Measurements from ENCODE around the gene MIER2. TPM values are rescaled to one million over a fixed set of nuclear protein-coding genes. Genes with fewer than 3 reads are reported as not detected.

The MIER2 gene
- total RNA-seq, 2 experiments from 2014 or later: 17.2 to 18.6 TPM

DNA sequence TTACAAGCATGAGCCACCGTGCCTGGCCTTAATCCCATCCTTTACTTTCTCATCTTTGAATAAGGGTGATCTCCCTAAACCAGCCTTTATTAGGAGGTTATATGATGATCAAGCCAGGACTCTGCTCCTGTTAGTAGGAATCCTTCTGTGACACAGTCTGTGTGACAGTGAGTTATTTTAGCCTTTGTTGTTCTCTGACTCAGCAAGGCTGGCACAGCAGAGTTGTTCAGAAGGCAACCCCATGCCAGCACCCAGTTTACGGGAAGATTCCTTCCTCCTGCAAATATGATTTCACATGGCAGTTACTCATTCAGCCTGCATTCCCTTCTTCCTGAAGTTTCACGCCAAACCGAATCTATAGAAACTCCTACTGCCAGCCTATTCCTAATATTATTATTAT is 10.5 kb upstream of the MIER2 start:
- H3K9me3 Mint-ChIP-seq: peaks cover 9% of the 10 kb centered on the region
- H3K27ac Mint-ChIP-seq: no peak overlapping the region
- DNase-seq: no peak
- H3K4me3 Mint-ChIP-seq: no peak overlapping the region
- H3K36me3 Mint-ChIP-seq: peaks cover 2% of the 10 kb centered on the region
- H3K4me1 Mint-ChIP-seq: no peaks in the 10 kb centered on the region
- H3K27me3 Mint-ChIP-seq: peaks cover 8% of the 10 kb centered on the region

DNA sequence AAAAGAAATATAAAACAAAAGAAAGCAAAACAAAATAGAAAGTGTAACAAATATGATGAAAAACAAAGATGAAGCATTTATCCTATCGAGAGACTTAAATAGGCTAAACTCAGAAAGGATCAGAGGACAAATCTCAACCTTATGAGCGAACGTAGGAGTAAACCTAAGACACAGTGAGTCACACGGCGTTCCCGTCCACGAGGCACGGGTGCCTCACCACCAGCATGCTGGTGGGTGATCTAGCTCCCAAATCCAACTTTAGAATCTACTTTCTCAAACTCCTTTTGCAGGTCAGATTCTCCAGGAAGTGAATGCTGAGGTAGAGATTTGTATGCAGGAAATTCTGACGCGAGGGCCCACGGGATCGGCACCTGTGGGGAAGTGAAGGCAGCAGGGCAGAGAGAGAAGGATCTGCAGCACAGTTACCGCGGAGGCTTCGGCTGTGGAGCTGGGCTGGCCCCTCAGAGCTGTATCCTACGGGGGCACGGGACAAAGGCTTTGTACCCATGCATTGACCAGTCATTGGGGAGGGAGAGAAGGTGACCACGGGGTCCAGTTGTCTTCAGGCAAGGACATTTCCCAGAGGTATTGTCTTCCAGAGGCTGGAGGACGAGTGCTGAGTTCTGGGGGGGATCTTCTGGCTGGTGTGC is 7.5 kb upstream of the MIER2 start:
- Mint-ChIP-seq H3K4me3 (no peak overlapping the region), H3K27me3 (peaks cover 4% of the 10 kb centered on the region), H3K9me3 (peaks cover 9% of the 10 kb centered on the region), H3K27ac (peak overlapping the region; percentile 54), H3K4me1 (no peaks in the 10 kb centered on the region), H3K36me3 (peaks cover 2% of the 10 kb centered on the region)
- DNase-seq: no peak

DNA sequence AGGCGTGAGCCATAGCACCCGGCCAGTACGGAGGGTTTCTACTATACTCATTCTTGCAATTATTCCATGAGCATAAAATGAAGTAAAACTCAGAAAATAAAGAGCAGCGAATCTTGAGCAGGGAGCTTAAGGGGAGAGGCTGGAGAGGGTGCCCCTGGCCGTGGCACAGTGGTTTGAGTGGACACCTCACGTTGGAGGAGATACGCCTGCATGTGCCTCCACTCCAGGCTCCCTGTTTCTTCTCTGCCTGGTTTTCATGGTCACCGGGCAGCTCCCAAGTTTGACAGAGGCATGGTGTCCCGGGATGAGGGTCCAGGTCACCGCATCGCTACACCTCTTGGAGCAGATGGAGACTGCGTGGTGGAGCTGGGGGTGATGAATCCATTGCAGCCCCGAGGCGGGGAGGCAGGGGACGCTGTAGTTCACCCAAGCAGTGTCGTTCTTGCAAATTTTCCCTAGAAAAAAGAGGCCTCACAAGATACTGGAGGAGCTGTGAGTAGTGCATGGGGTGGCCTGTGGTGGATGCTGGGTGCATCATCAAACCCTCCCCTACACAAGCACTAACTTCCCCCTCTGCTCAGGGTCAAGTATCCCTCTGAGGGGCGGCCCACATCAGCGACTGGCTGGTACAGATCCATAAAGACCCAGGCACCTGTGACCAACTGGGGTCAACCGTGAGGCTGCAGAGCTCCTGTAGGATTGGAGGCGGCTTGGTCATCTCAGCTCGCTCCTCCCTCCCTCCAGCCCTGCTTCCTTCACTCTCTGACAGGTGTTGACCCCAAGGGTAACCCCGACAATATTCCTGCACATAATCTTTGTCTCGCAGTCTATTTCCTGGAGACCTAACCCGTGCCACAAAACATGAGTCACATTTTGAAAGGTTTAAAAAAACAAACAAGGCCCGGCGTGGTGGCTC is 3.6 kb upstream of the MIER2 start:
- DNase-seq: no peak
- Mint-ChIP-seq H3K4me3 (no peak overlapping the region), H3K4me1 (peaks cover 14% of the 10 kb centered on the region), H3K27me3 (peaks cover 23% of the 10 kb centered on the region), H3K27ac (no peak overlapping the region), H3K36me3 (peaks cover 16% of the 10 kb centered on the region), H3K9me3 (peaks cover 11% of the 10 kb centered on the region)

DNA sequence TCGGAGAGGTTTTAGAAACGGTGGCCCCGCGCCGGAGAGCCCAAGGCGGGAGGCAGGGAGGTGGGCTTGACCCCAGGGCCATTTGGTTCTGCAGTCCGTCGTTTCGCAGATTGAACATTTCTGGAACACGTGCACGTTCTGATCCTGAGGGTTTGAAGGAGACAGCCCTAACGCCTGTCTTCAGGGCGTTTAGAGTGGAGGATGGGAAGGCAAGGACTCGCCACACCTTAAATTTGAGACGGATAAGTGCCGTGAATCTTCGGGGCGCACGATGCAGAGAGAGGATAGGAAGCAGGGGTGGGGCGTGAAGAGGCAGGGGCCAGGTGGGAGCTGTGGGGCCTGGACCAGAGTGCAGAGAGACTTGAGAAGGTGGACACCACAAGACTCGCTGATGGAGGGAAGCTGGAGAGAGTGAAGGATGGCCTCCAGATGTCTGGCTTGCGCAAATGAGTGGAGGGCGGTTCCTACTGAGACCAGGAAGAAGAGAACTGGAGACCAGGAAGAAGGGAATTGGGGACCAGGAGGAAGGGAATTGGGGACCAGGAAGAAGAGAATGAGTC is 804 bp upstream of the MIER2 start:
- peaks cover 19% of the 10 kb centered on the region for H3K27me3 Mint-ChIP-seq
- peak overlapping the region; percentile 77 for H3K27ac Mint-ChIP-seq
- H3K9me3 Mint-ChIP-seq: peaks cover 7% of the 10 kb centered on the region
- DNase-seq: no peak
- peaks cover 25% of the 10 kb centered on the region for H3K36me3 Mint-ChIP-seq
- peak overlapping the region; percentile 75 for H3K4me3 Mint-ChIP-seq
- H3K4me1 Mint-ChIP-seq: peaks cover 38% of the 10 kb centered on the region

DNA sequence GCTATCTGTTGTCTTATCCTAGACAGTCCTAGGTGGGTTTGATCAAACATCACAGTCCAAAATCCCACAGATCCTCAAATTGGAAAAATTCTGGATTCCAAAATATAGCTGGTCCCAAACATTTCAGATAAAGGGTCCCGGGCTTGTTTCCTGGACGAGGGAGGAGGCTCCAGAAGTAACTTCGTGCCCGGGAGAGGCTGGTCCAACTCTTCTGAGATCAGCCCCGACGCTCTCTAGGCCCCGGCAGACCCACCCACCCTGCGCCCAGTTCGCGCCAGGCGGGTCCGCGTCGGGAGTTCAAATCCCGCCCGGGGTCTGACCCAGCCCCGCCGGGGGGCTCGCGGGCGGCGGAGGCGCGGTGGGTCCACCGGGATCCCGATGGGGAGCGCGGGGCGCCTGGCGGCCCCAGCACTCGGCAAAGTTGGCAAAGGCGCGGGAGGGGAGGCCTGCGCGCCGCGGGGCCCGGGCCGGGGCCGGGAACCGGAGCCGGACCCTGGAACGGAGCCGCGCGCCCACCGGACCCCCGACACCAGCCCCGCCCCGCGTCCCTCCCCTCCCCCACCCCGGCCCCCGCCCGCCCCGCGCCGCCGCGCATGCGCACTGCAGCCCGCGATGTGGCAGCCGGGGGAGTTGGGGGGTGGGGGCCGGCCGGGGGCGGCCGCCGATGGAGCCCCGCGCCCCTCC is 513 bp downstream of the MIER2 start:
- peak; percentile 20 for DNase-seq
- H3K27me3 Mint-ChIP-seq: peaks cover 19% of the 10 kb centered on the region
- peaks cover 49% of the 10 kb centered on the region for H3K4me1 Mint-ChIP-seq
- peak overlapping the region; percentile 40 for H3K27ac Mint-ChIP-seq
- peak overlapping the region; percentile 88 for H3K4me3 Mint-ChIP-seq
- H3K36me3 Mint-ChIP-seq: peaks cover 34% of the 10 kb centered on the region
- H3K9me3 Mint-ChIP-seq: peaks cover 7% of the 10 kb centered on the region

DNA sequence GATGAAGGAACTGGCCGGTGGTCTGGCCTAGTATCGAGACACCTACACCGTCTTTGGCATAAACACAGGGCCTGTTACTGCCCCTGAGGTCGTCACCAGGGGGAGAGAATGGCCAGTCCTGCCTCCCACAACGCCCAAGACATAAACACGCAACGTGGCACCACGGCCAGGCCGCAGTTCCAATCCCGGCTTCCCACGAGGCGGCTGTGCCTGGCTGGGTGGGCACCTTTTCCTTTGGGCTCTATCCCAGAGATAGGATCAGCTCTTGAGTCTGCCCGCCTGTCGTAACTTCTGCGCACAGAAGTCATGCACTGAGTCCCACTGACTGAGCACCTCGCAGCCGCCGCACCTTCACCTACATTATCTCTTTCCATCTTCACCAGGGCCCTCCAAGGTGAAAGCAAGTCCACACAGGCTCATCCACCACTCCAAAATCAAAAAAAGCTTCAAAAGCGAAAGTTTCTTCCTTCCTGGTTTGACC is 1.1 kb downstream of the MIER2 start:
- H3K27ac Mint-ChIP-seq: peak overlapping the region; percentile 40
- DNase-seq: no peak
- peaks cover 7% of the 10 kb centered on the region for H3K9me3 Mint-ChIP-seq
- peak overlapping the region; percentile 88 for H3K4me3 Mint-ChIP-seq
- H3K27me3 Mint-ChIP-seq: peaks cover 19% of the 10 kb centered on the region
- peaks cover 55% of the 10 kb centered on the region for H3K4me1 Mint-ChIP-seq
- H3K36me3 Mint-ChIP-seq: peaks cover 39% of the 10 kb centered on the region

DNA sequence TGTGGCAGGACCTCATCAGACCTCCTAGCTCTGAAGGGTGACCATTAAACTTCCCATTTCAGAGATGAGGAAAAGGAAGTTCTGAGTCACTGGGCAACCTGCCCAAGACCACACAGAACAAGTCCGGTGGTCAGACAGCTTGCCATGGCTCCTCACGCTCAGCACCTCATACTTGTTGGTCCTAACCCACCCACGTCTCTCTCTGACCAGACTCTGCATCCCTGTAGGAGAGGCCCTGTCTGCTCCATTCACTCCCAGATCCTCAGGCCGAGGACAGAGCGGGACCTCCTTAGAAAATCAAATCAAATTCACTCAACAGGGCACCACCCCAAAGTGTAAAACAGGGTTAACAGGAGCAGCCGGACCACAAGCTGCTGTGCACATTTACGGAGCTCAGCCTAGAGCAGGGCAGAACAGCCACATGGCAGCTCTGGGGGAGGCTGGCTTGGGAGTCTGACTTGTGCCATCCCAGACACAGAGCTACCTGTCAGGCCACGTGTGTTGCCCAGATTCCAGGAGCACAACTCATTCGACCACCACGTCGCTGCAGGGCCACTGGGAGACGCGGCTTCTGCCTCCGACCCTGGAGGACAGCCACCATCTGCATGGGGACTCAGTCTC is 1.7 kb downstream of the MIER2 start:
- peak overlapping the region; percentile 25 for H3K27ac Mint-ChIP-seq
- DNase-seq: no peak
- H3K36me3 Mint-ChIP-seq: peaks cover 41% of the 10 kb centered on the region
- peaks cover 58% of the 10 kb centered on the region for H3K4me1 Mint-ChIP-seq
- H3K27me3 Mint-ChIP-seq: peaks cover 19% of the 10 kb centered on the region
- peaks cover 7% of the 10 kb centered on the region for H3K9me3 Mint-ChIP-seq
- peak overlapping the region; percentile 88 for H3K4me3 Mint-ChIP-seq

DNA sequence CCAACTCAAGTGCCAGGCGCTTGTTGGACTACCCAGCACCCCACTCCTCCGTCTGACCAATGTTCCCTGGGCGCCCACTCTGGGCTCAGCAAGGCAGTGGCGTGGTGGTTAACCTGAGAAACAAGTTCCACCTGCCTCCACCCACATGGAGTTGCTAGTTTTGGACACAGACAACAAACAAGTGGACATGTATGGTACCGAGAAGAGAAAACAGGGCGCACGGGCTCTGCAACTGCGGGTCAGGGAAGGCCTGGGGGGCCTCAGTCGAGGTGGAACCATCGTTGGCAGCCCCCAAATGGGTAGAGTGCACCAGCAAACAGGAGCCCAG is 2.5 kb downstream of the MIER2 start:
- DNase-seq: no peak
- peaks cover 19% of the 10 kb centered on the region for H3K27me3 Mint-ChIP-seq
- peak overlapping the region; percentile 34 for H3K27ac Mint-ChIP-seq
- H3K4me3 Mint-ChIP-seq: no peak overlapping the region
- peaks cover 7% of the 10 kb centered on the region for H3K9me3 Mint-ChIP-seq
- H3K4me1 Mint-ChIP-seq: peaks cover 58% of the 10 kb centered on the region
- H3K36me3 Mint-ChIP-seq: peaks cover 44% of the 10 kb centered on the region

DNA sequence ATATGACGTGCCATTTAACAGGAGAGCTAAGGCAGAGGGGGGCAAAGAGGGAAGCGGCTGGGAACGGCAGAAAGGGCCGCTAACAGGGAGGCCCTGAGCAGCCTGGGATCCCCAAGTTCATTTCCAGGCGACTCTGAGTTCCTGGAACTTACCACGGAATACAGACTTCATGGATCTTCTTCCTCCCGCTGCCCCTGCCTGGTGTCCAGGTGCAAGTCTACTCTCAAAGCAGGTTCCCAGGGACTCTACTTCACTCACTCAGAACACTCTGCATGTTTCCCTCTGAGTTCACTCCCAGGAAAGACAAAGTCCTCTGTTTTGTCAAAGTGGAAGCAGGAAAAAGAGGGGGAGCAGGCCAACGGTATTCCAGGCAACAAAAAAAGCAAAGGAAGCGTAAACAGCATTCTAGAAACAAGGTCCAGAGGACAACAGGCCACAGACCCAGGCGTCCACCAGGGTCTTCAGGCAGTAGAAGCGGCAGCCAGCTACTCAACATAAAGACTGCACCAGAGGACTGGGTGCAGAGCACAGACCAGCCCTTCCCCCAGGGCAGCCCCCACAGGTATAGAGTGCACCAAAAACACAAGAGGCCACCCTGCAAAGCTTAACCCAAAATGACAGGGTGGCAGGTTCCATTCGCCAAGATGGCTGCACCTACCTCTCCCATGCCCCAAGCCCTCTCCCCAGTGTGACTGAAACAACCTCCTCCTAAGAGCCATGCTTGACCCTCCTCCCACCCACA is 3.0 kb downstream of the MIER2 start:
- no peak for DNase-seq

DNA sequence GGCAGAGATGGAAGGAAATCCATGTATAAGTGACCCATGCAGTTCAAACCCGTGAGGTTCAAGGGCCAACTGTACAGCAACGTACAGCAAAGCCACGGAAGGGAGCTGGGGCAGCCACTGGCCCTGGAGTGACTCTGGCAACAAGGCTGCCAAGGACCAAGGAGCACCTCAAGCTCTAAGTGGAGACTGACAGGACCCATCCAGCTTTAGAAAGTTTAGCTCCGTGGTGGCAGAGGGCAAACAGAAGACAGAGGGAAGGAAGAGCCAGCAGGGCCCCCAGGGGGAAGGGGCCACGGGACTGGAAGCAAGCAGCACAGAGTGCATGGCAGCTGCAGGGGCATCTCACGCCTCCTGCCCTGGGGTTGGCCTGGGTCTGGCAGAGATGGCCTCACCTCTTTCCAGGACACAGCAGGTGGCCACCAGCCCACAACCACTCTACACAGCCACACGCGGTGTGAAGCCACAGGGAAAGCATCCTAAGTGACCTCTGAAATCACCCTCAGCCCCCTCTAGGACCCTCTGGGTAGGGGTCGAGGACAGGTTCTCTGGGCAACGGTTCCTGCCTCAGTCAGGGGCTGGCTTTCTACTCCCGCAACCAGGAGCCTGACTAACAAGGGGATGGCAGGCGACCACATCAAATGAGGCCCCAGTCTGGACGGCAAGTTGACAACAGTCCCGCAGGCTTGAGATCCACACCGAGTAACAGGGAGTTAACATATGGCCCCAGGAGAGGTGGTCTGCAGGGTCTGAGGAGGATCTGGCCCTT is 3.8 kb downstream of the MIER2 start:
- H3K27me3 Mint-ChIP-seq: peaks cover 9% of the 10 kb centered on the region
- no peak for DNase-seq
- peaks cover 60% of the 10 kb centered on the region for H3K4me1 Mint-ChIP-seq
- H3K36me3 Mint-ChIP-seq: peaks cover 48% of the 10 kb centered on the region
- no peak overlapping the region for H3K4me3 Mint-ChIP-seq
- H3K27ac Mint-ChIP-seq: no peak overlapping the region
- H3K9me3 Mint-ChIP-seq: peaks cover 7% of the 10 kb centered on the region

More for the DNA sequence above, 3.0 kb downstream of the MIER2 start:
- no peak overlapping the region for H3K27ac Mint-ChIP-seq
- peaks cover 58% of the 10 kb centered on the region for H3K4me1 Mint-ChIP-seq
- H3K9me3 Mint-ChIP-seq: peaks cover 7% of the 10 kb centered on the region
- H3K36me3 Mint-ChIP-seq: peaks cover 46% of the 10 kb centered on the region
- peaks cover 14% of the 10 kb centered on the region for H3K27me3 Mint-ChIP-seq
- H3K4me3 Mint-ChIP-seq: no peak overlapping the region

DNA sequence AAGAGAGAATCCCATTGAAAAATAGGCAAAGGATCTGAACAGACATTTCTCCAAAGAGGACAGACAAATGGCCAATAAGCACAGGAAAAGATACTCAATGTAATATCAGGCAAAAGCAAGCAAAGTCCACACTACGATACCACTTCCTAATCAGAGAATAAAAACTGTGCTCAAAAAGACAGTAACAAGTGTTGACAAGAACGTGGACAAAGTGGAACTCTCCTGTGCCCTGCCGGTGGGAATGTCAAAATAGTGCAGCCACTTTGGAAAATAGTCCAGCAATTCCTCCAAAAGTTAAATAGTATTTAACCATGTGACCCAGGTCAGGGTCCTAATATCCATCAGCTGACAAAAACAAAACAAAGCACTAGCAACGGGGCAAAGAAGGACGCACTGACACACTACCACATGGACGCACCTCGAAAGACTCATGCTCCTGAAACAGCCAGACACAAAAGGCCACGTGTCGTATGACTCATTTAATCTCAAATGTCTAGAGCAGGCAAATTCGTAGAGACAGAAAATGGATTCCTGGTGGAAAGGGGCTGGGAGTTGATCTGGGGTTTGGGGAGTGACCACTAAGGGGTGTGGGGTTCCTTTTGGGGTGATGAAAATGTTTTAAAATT is 5.2 kb downstream of the MIER2 start:
- no peaks in the 10 kb centered on the region for H3K27me3 Mint-ChIP-seq
- H3K9me3 Mint-ChIP-seq: no peaks in the 10 kb centered on the region
- peaks cover 53% of the 10 kb centered on the region for H3K4me1 Mint-ChIP-seq
- no peak overlapping the region for H3K4me3 Mint-ChIP-seq
- no peak overlapping the region for H3K27ac Mint-ChIP-seq
- DNase-seq: no peak
- peaks cover 44% of the 10 kb centered on the region for H3K36me3 Mint-ChIP-seq

DNA sequence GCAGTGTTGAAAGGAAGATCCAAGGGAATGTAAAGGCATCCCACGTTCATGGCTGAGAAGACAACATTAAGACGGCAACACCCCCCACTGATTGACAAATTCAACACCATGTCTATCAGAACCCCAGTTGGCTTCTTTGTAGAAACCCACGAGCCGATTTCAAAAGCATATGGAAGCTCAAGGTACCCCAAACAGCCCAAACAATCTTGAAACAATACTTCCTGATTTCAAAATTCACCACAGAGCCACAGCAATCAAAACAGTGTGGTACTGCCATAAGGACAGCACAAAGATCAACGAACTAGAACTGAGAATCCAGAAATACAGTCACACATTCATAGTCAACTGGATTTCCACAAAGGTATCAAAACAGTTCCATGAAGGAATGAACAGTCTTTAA is 6.2 kb downstream of the MIER2 start:
- Mint-ChIP-seq H3K9me3 (no peaks in the 10 kb centered on the region), H3K36me3 (peaks cover 39% of the 10 kb centered on the region), H3K4me3 (no peak overlapping the region), H3K27ac (no peak overlapping the region), H3K27me3 (no peaks in the 10 kb centered on the region), H3K4me1 (peaks cover 47% of the 10 kb centered on the region)
- no peak for DNase-seq

DNA sequence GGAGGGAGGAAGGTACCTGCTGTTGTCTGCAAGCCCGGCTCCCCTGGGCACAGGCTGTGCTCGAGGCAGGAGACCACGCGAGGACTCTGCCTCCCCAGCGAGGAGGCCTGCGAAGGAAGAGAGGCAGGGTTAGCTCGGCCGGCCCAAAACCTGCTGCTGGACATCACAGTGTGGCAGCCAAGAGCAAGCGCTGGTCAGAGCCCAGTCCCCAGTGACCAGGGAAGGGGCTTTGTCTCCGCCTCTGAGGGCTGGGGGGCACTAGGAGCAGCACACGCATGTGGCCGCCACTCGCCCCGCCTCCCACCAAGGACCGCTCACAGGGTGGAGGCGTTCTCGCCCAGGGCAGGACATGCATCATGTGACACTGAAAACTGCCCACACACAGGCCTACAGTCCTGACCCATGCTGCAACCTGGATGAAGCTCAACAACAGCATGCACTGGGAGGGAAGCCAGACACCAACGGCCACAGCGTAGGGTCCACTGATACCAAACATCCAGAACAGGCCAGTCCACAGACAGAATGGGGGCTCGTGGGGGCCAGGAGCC is 8.5 kb downstream of the MIER2 start:
- H3K27ac Mint-ChIP-seq: no peak overlapping the region

More for the DNA sequence above, 8.5 kb downstream of the MIER2 start:
- no peak overlapping the region for H3K4me3 Mint-ChIP-seq
- H3K36me3 Mint-ChIP-seq: peaks cover 38% of the 10 kb centered on the region
- no peak for DNase-seq
- no peaks in the 10 kb centered on the region for H3K9me3 Mint-ChIP-seq
- peaks cover 27% of the 10 kb centered on the region for H3K4me1 Mint-ChIP-seq
- no peaks in the 10 kb centered on the region for H3K27me3 Mint-ChIP-seq
